Large intestine (tissue), 1 donor: ENCODE results near the gene HLA-DOB. TPM values are rescaled to one million over a fixed set of nuclear protein-coding genes. Genes with fewer than 3 reads are reported as not detected.

Source experiments
- polyA plus RNA-seq: library from polyadenylated mRNA; unstranded; fragments of 120-200 nt; gene quantifications from one replicate; pipeline ENCODE4 v1.2.1, GENCODE V29; 2013

The HLA-DOB gene
- polyA plus RNA-seq, 1 donor = 0.94 TPM

Other genes with a start within 250 kb of the HLA-DOB start
- 159 TPM for gene HLA-DRB1, start 227.2 kb downstream of the HLA-DOB start, polyA plus RNA-seq
- gene HLA-DQA1, start 179.6 kb downstream of the HLA-DOB start, polyA plus RNA-seq = 53.4 TPM
- 23.7 TPM for gene HLA-DQB1, start 150.3 kb downstream of the HLA-DOB start, polyA plus RNA-seq
- 1.8 TPM for gene HLA-DQA2, start 75.6 kb downstream of the HLA-DOB start, polyA plus RNA-seq
- 1.9 TPM for gene HLA-DQB2, start 53.5 kb downstream of the HLA-DOB start, polyA plus RNA-seq
- 13.3 TPM for gene TAP2, start 21.7 kb upstream of the HLA-DOB start, polyA plus RNA-seq
- gene PSMB8, start 27.0 kb upstream of the HLA-DOB start, polyA plus RNA-seq = 47.3 TPM
- 18.7 TPM for gene TAP1, start 36.7 kb upstream of the HLA-DOB start, polyA plus RNA-seq
- 21.7 TPM for gene PSMB9, start 37.2 kb upstream of the HLA-DOB start, polyA plus RNA-seq
- 23.9 TPM for gene HLA-DMB, start 124.0 kb upstream of the HLA-DOB start, polyA plus RNA-seq
- 25.4 TPM for gene HLA-DMA, start 136.1 kb upstream of the HLA-DOB start, polyA plus RNA-seq
- gene BRD2, start 151.6 kb upstream of the HLA-DOB start, polyA plus RNA-seq = 222 TPM
- gene HLA-DOA, start 192.6 kb upstream of the HLA-DOB start, polyA plus RNA-seq = 7.5 TPM